H9 (cell line): Measurements from ENCODE around the gene FAM180A. TPM values are rescaled to one million over a fixed set of nuclear protein-coding genes. Genes with fewer than 3 reads are reported as not detected.
A peak's percentile ranks its signal among the peaks of the same experiment; 100 is the strongest.

ENCODE experiments used
- DNase-seq: peaks from one replicate; pipeline ENCODE4 v3.0.0-alpha.2; 2017
- H2AFZ ChIP-seq: one replicate; pipeline ENCODE4 v1.6.1; 2013; ENCODE audit warnings: mild to moderate bottlenecking, low read length, control low read depth, moderate library complexity
- H2AK5ac ChIP-seq: 2 replicates; pipeline ENCODE4 v1.6.1; 2013; ENCODE audit warnings: low read length, control low read depth, mixed read lengths; ENCODE audit not compliant: insufficient read length
- H2BK120ac ChIP-seq: one replicate; pipeline ENCODE4 v1.6.1; 2013; ENCODE audit warnings: low read depth, mild to moderate bottlenecking, low read length, control low read depth, inconsistent platforms; ENCODE audit not compliant: poor library complexity, severe bottlenecking
- H2BK12ac ChIP-seq: 2 replicates; pipeline ENCODE4 v1.6.1; 2013; ENCODE audit warnings: low read length, control low read depth, mixed read lengths, low read depth; ENCODE audit not compliant: insufficient read length
- H2BK15ac ChIP-seq: 2 replicates; pipeline ENCODE4 v1.6.1; 2013; ENCODE audit warnings: low read depth, low read length, control low read depth
- H2BK20ac ChIP-seq: one replicate; pipeline ENCODE4 v1.6.1; 2013; ENCODE audit warnings: low read depth, mild to moderate bottlenecking, low read length, control low read depth, inconsistent platforms; ENCODE audit not compliant: poor library complexity, severe bottlenecking
- H2BK5ac ChIP-seq: 2 replicates; pipeline ENCODE4 v1.6.1; 2013; ENCODE audit warnings: low read length, control low read depth, mixed read lengths; ENCODE audit not compliant: insufficient read length
- H3K14ac ChIP-seq: 2 replicates; pipeline ENCODE4 v1.6.1; 2013; ENCODE audit warnings: low read length, control low read depth; ENCODE audit not compliant: insufficient read depth
- H3K18ac ChIP-seq: 2 replicates; pipeline ENCODE4 v1.6.1; 2013; ENCODE audit warnings: low read depth, mild to moderate bottlenecking, mixed read lengths, low read length, control low read depth; ENCODE audit not compliant: insufficient read length
- H3K23ac ChIP-seq: 2 replicates; pipeline ENCODE4 v1.6.1; 2013; ENCODE audit warnings: low read length, control low read depth, mixed read lengths, low read depth; ENCODE audit not compliant: insufficient read length
- H3K23me2 ChIP-seq: 2 replicates; pipeline ENCODE4 v1.6.1; 2013; ENCODE audit warnings: low read depth, mild to moderate bottlenecking, mixed read lengths, low read length, control low read depth; ENCODE audit not compliant: insufficient read length, poor library complexity, severe bottlenecking
- H3K27ac ChIP-seq: 2 replicates; pipeline ENCODE4 v1.5.1; 2013; ENCODE audit warnings: low read length, control low read depth, mixed read lengths, low read depth; ENCODE audit not compliant: insufficient read length
- H3K27me3 ChIP-seq: 2 replicates; pipeline ENCODE4 v1.6.1; 2013; ENCODE audit warnings: low read length, control low read depth, inconsistent platforms; ENCODE audit not compliant: insufficient read depth
- H3K4ac ChIP-seq: 2 replicates; pipeline ENCODE4 v1.6.1; 2013; ENCODE audit warnings: low read depth, mild to moderate bottlenecking, control low read depth, inconsistent platforms, low read length, moderate library complexity
- H3K4me1 ChIP-seq: 2 replicates; pipeline ENCODE4 v1.6.1; 2013; ENCODE audit warnings: low read length, control low read depth, inconsistent platforms; ENCODE audit not compliant: insufficient read depth
- H3K4me2 ChIP-seq: 2 replicates; pipeline ENCODE4 v1.6.1; 2013; ENCODE audit warnings: low read length, control low read depth, mixed read lengths; ENCODE audit not compliant: insufficient read length, insufficient read depth
- H3K56ac ChIP-seq: 2 replicates; pipeline ENCODE4 v1.6.1; 2013; ENCODE audit warnings: low read depth, mild to moderate bottlenecking, mixed read lengths, low read length, control low read depth; ENCODE audit not compliant: insufficient read length
- H3K79me1 ChIP-seq: 2 replicates; pipeline ENCODE4 v1.6.1; 2013; ENCODE audit warnings: low read depth, mild to moderate bottlenecking, moderate library complexity, low read length, control low read depth, inconsistent platforms; ENCODE audit not compliant: insufficient read depth, poor library complexity, severe bottlenecking
- H3K79me2 ChIP-seq: 2 replicates; pipeline ENCODE4 v1.6.1; 2013; ENCODE audit warnings: low read length, control low read depth, inconsistent platforms; ENCODE audit not compliant: insufficient read depth
- H3K9ac ChIP-seq: 2 replicates; pipeline ENCODE4 v1.6.1; 2013; ENCODE audit warnings: low read length, control low read depth, mixed read lengths; ENCODE audit not compliant: insufficient read length; ENCODE audit errors: extremely low read depth
- H3K9me3 ChIP-seq: one replicate; pipeline ENCODE4 v1.6.1; 2013; ENCODE audit warnings: low read depth, low read length, inconsistent platforms; ENCODE audit not compliant: control insufficient read depth
- H3T11ph ChIP-seq: one replicate; pipeline ENCODE4 v1.6.1; 2013; ENCODE audit warnings: mild to moderate bottlenecking, low read length, control low read depth, inconsistent platforms
- H4K20me1 ChIP-seq: one replicate; pipeline ENCODE4 v1.6.1; 2013; ENCODE audit not compliant: control insufficient read depth, insufficient read length, insufficient read depth
- H4K5ac ChIP-seq: 2 replicates; pipeline ENCODE4 v1.6.1; 2013; ENCODE audit warnings: low read depth, mild to moderate bottlenecking, mixed read lengths, low read length, control low read depth; ENCODE audit not compliant: insufficient read length
- H4K8ac ChIP-seq: replicated peaks from 2 replicates; pipeline ENCODE4 v1.6.1; 2013; ENCODE audit warnings: low read length, control low read depth, mixed read lengths, low read depth; ENCODE audit not compliant: insufficient read length
- H4K91ac ChIP-seq: 2 replicates; pipeline ENCODE4 v1.6.1; 2013; ENCODE audit warnings: low read depth, mild to moderate bottlenecking, moderate library complexity, mixed read lengths, low read length, control low read depth; ENCODE audit not compliant: insufficient read length
- H3K27ac Mint-ChIP-seq, 3 experiments: 2 replicates in 2 of 3; 3 replicates in 1 of 3; pipeline ENCODE4 v1.8.0; 2020 to 2021; ENCODE audit warnings: mixed read lengths in 3 of 3, mild to moderate bottlenecking in 1 of 3, moderate library complexity in 1 of 3
- H3K27me3 Mint-ChIP-seq: 2 replicates; pipeline ENCODE4 v1.8.0; 2021; ENCODE audit warnings: low read depth, mild to moderate bottlenecking, moderate library complexity, mixed read lengths
- H3K36me3 Mint-ChIP-seq, 3 experiments: 2 replicates in 2 of 3; 3 replicates in 1 of 3; pipeline ENCODE4 v1.8.0; 2020 to 2021; ENCODE audit warnings: low read depth in 3 of 3, mixed read lengths in 3 of 3; ENCODE audit not compliant: insufficient read depth in 1 of 3
- H3K4me1 Mint-ChIP-seq, 2 experiments: 2 replicates each; pipeline ENCODE4 v1.8.0; 2020; ENCODE audit warnings: mixed read lengths in 2 of 2
- H3K4me3 Mint-ChIP-seq, 2 experiments: 2 replicates in 1 of 2; 3 replicates in 1 of 2; pipeline ENCODE4 v1.8.0; 2020 to 2021; ENCODE audit warnings: mild to moderate bottlenecking in 2 of 2, mixed read lengths in 2 of 2, moderate library complexity in 1 of 2
- H3K9me3 Mint-ChIP-seq, 2 experiments: 2 replicates in 1 of 2; 3 replicates in 1 of 2; pipeline ENCODE4 v1.8.0; 2020; ENCODE audit warnings: mild to moderate bottlenecking in 2 of 2, mixed read lengths in 2 of 2, moderate library complexity in 1 of 2
- CTCF ChIP-seq: fragments of 200-600 bp; sonication (generic); conservative IDR thresholded peaks from 3 replicates; pipeline ENCODE4 v1.8.0; 2021; ENCODE audit warnings: antibody characterized with exemption, mild to moderate bottlenecking
- WGBS: extraction: QIAGEN DNeasy Blood & Tissue Kit; methylation state at CpG from one replicate; pipeline ENCODE4 v1.1.7; 2013; ENCODE audit warnings: missing lambda C conversion rate, low lambda C conversion rate, mixed read lengths; ENCODE audit not compliant: insufficient read length; ENCODE audit errors: extremely low coverage; 5-methylcytosine and 5-hydroxymethylcytosine counted together
- total RNA-seq: library from RNA; stranded (reverse); gene quantifications from 2 replicates; pipeline ENCODE4 v1.2.1, GENCODE V29; 2021

The FAM180A gene
- total RNA-seq, 1 experiment from 2014 or later: not detected

- Histone ChIP-seq H2BK120ac (no peak overlapping the region), H3K14ac (no peak overlapping the region), H3K79me2 (no peaks in the 10 kb centered on the region), H3K27me3 (no peaks in the 10 kb centered on the region), H3K27ac (no peak overlapping the region), H3K23me2 (no peaks in the 10 kb centered on the region), H3K4ac (no peak overlapping the region), H3K23ac (no peak overlapping the region), H3K4me2 (no peak overlapping the region), H4K20me1 (no peaks in the 10 kb centered on the region), H2BK15ac (no peak overlapping the region), H2BK12ac (no peak overlapping the region), H3K9me3 (no peaks in the 10 kb centered on the region), H4K8ac (no peak overlapping the region), H2AFZ (no peak overlapping the region), H4K91ac (no peak overlapping the region), H3K56ac (no peak overlapping the region), H2BK5ac (no peak overlapping the region), H3K79me1 (no peaks in the 10 kb centered on the region), H2BK20ac (no peak overlapping the region), H3K9ac (no peak overlapping the region), H3K4me1 (no peaks in the 10 kb centered on the region), H3T11ph (no peak overlapping the region), H4K5ac (no peak overlapping the region), H3K18ac (no peak overlapping the region), H2AK5ac (no peak overlapping the region)
- peak; percentile 64 for DNase-seq
- no peaks in the 10 kb centered on the region for H3K9me3 Mint-ChIP-seq
- WGBS: no CpG with 5 or more reads among the region's 14 CpGs
- no peak overlapping the region for H3K4me3 Mint-ChIP-seq
- no peaks in the 10 kb centered on the region; the same call in 1 of the 2 replicates for H3K27me3 Mint-ChIP-seq
- H3K4me1 Mint-ChIP-seq: peaks cover 11 to 19% of the 10 kb centered on the region in 2 experiments
- H3K36me3 Mint-ChIP-seq: no peaks in the 10 kb centered on the region
- no peak overlapping the region; a peak in 1 of 7 replicates for H3K27ac Mint-ChIP-seq
- TF ChIP-seq CTCF: 0 out of 3 replicates have a peak, but pooled peaks have one; percentile 25
These were observed 40.6 kb downstream of the FAM180A start for GRCh38 chr7:135708041-135708440.
